Neural crest cell (in vitro differentiated cells): Measurements from ENCODE around the gene ATG5. TPM values are rescaled to one million over a fixed set of nuclear protein-coding genes. Genes with fewer than 3 reads are reported as not detected.
"Not testable (repeated sequence)": the region's sequence is repeated elsewhere in the genome, so short reads cannot be mapped to it uniquely, and the experiment has no call there.

ENCODE experiments used
- DNase-seq: peaks from one replicate; pipeline ENCODE4 v3.0.0; 2021; ENCODE audit warnings: low read depth, mixed read lengths, low spot score
- H3K27ac Mint-ChIP-seq: one replicate; pipeline ENCODE4 v1.8.0; 2021; ENCODE audit warnings: mild to moderate bottlenecking, mixed read lengths; ENCODE audit not compliant: unreplicated experiment
- H3K27me3 Mint-ChIP-seq: 2 replicates; pipeline ENCODE4 v1.8.0; 2021; ENCODE audit warnings: low read depth, mild to moderate bottlenecking, mixed read lengths
- H3K36me3 Mint-ChIP-seq: 2 replicates; pipeline ENCODE4 v1.8.0; 2021; ENCODE audit warnings: low read depth, mild to moderate bottlenecking, mixed read lengths
- H3K4me1 Mint-ChIP-seq: 2 replicates; pipeline ENCODE4 v1.8.0; 2021; ENCODE audit warnings: mixed read lengths
- H3K4me3 Mint-ChIP-seq: one replicate; pipeline ENCODE4 v1.8.0; 2021; ENCODE audit warnings: mild to moderate bottlenecking, mixed read lengths
- H3K9me3 Mint-ChIP-seq: 2 replicates; pipeline ENCODE4 v1.8.0; 2021; ENCODE audit warnings: mixed read lengths
- CTCF ChIP-seq: fragments of 200-600 bp; sonication (generic); conservative IDR thresholded peaks from 2 replicates; pipeline ENCODE4 v1.5.0; 2021; ENCODE audit warnings: antibody characterized with exemption, mild to moderate bottlenecking
- total RNA-seq: library from RNA; stranded (reverse); gene quantifications from 2 replicates; pipeline ENCODE4 v1.2.1, GENCODE V29; 2021

The ATG5 gene
- total RNA-seq, 1 donor from 2014 or later, result 22.5 TPM

GRCh38 chr6:106281088-106281487 is 44.5 kb downstream of the ATG5 start:
- Mint-ChIP-seq H3K4me1 (no peaks in the 10 kb centered on the region), H3K27me3 (no peaks in the 10 kb centered on the region)

GRCh38 chr6:106279179-106279578 is 46.4 kb downstream of the ATG5 start:
- Mint-ChIP-seq H3K4me3 (no peak overlapping the region), H3K9me3 (no peaks in the 10 kb centered on the region), H3K36me3 (peaks cover 7% of the 10 kb centered on the region), H3K27me3 (no peaks in the 10 kb centered on the region), H3K27ac (no peak overlapping the region), H3K4me1 (no peaks in the 10 kb centered on the region)
- TF ChIP-seq CTCF, result no peak
- no peak for DNase-seq

More at GRCh38 chr6:106281088-106281487, 44.5 kb downstream of the ATG5 start:
- no peak for TF ChIP-seq CTCF
- Mint-ChIP-seq H3K27ac (no peak overlapping the region), H3K9me3 (no peaks in the 10 kb centered on the region), H3K36me3 (peaks cover 7% of the 10 kb centered on the region), H3K4me3 (no peak overlapping the region)
- no peak for DNase-seq

- H3K4me3 Mint-ChIP-seq, result no peak overlapping the region
- no peaks in the 10 kb centered on the region for H3K9me3 Mint-ChIP-seq
- H3K27me3 Mint-ChIP-seq, result no peaks in the 10 kb centered on the region
- H3K36me3 Mint-ChIP-seq, result peaks cover 7% of the 10 kb centered on the region
- no peaks in the 10 kb centered on the region for H3K4me1 Mint-ChIP-seq
- no peak overlapping the region for H3K27ac Mint-ChIP-seq
- no peak for DNase-seq
- TF ChIP-seq CTCF, result no peak
These were observed 49.9 kb downstream of the ATG5 start for GRCh38 chr6:106275692-106276091.

- Mint-ChIP-seq H3K4me1 (no peaks in the 10 kb centered on the region), H3K9me3 (peaks cover 6% of the 10 kb centered on the region), H3K36me3 (peaks cover 6% of the 10 kb centered on the region), H3K4me3 (no peak overlapping the region), H3K27ac (no peak overlapping the region), H3K27me3 (no peaks in the 10 kb centered on the region)
- DNase-seq, result no peak
- no peak for TF ChIP-seq CTCF
These were observed 52.5 kb downstream of the ATG5 start for GRCh38 chr6:106273087-106273486.

- Mint-ChIP-seq H3K27me3 (no peaks in the 10 kb centered on the region), H3K36me3 (peaks cover 14% of the 10 kb centered on the region), H3K9me3 (peaks cover 10% of the 10 kb centered on the region), H3K27ac (no peak overlapping the region), H3K4me3 (no peak overlapping the region), H3K4me1 (no peaks in the 10 kb centered on the region)
- no peak for TF ChIP-seq CTCF
- DNase-seq, result no peak
These were observed 53.3 kb downstream of the ATG5 start for GRCh38 chr6:106272287-106272686.

GRCh38 chr6:106270414-106270813 is 55.1 kb downstream of the ATG5 start:
- Mint-ChIP-seq H3K27me3 (no peaks in the 10 kb centered on the region), H3K36me3 (peaks cover 32% of the 10 kb centered on the region), H3K27ac (no peak overlapping the region), H3K9me3 (peaks cover 19% of the 10 kb centered on the region), H3K4me3 (no peak overlapping the region), H3K4me1 (no peaks in the 10 kb centered on the region)
- TF ChIP-seq CTCF, result no peak
- DNase-seq, result no peak

- H3K36me3 Mint-ChIP-seq, result peaks cover 40% of the 10 kb centered on the region
- H3K27ac Mint-ChIP-seq, H3K27me3 Mint-ChIP-seq, H3K4me3 Mint-ChIP-seq, H3K4me1 Mint-ChIP-seq, DNase-seq: not testable (repeated sequence)
- peaks cover 21% of the 10 kb centered on the region for H3K9me3 Mint-ChIP-seq
These were observed 56.2 kb downstream of the ATG5 start for GRCh38 chr6:106269268-106269919.

GRCh38 chr6:106268500-106268899 is 57.1 kb downstream of the ATG5 start:
- Mint-ChIP-seq H3K36me3 (peaks cover 46% of the 10 kb centered on the region), H3K9me3 (peaks cover 27% of the 10 kb centered on the region)
- H3K4me1 Mint-ChIP-seq, H3K27me3 Mint-ChIP-seq, DNase-seq, H3K27ac Mint-ChIP-seq, H3K4me3 Mint-ChIP-seq: not testable (repeated sequence)
